HL-60/S4 treated with retinoic acid at 250 ng/mL for 4 days and 3 days (cell line): ENCODE measurements around the gene CMKLR1.

Experiments used
- in situ Hi-C: fragments of 300-500 bp; cut with MboI; formaldehyde crosslinking; loops from 2 replicates; pipeline ENCODE4 v1.7.0; 2022; ENCODE audit warnings: low sequenced_read_pairs

CMKLR1 gene

GRCh38 chr12:108340037-108340436 is 926 bp upstream of the CMKLR1 start:
- in situ Hi-C loops, result no loop called here

GRCh38 chr12:108337235-108338223 is 1.6 kb downstream of the CMKLR1 start:
- in situ Hi-C loops, result no loop called here

GRCh38 chr12:108335349-108336119 is 3.6 kb downstream of the CMKLR1 start:
- in situ Hi-C loops, result no loop called here

GRCh38 chr12:108333898-108334699 is 5.0 kb downstream of the CMKLR1 start:
- in situ Hi-C loops, result no loop called here

- in situ Hi-C loops, result no loop called here
Observed at GRCh38 chr12:108332791-108333382, 6.2 kb downstream of the CMKLR1 start.

GRCh38 chr12:108328420-108328819 is 10.7 kb downstream of the CMKLR1 start:
- in situ Hi-C loops, result no loop called here

- in situ Hi-C loops, result no loop called here
Observed at GRCh38 chr12:108327621-108328344, 11.3 kb downstream of the CMKLR1 start.

- in situ Hi-C loops, result no loop called here
Observed at GRCh38 chr12:108326254-108326750, 12.8 kb downstream of the CMKLR1 start.

- in situ Hi-C loops, result no loop called here
Observed at GRCh38 chr12:108325549-108325948, 13.6 kb downstream of the CMKLR1 start.

- in situ Hi-C loops, result no loop called here
Observed at GRCh38 chr12:108325018-108325358, 14.1 kb downstream of the CMKLR1 start.

GRCh38 chr12:108324351-108325017 is 14.6 kb downstream of the CMKLR1 start:
- in situ Hi-C loops, result no loop called here

GRCh38 chr12:108323581-108323980 is 15.5 kb downstream of the CMKLR1 start:
- in situ Hi-C loops, result no loop called here

GRCh38 chr12:108322998-108323397 is 16.1 kb downstream of the CMKLR1 start:
- in situ Hi-C loops, result no loop called here

GRCh38 chr12:108321688-108322087 is 17.4 kb downstream of the CMKLR1 start:
- in situ Hi-C loops, result no loop called here

- in situ Hi-C loops, result no loop called here
Observed at GRCh38 chr12:108320507-108321293, 18.4 kb downstream of the CMKLR1 start.

GRCh38 chr12:108319277-108320234 is 19.6 kb downstream of the CMKLR1 start:
- in situ Hi-C loops, result no loop called here
